ENCODE measurements around the gene CCDC201. TPM values are rescaled to one million over a fixed set of nuclear protein-coding genes. Genes with fewer than 3 reads are reported as not detected.
A peak's percentile ranks its signal among the peaks of the same experiment; 100 is the strongest.

CCDC201 gene, protein sequence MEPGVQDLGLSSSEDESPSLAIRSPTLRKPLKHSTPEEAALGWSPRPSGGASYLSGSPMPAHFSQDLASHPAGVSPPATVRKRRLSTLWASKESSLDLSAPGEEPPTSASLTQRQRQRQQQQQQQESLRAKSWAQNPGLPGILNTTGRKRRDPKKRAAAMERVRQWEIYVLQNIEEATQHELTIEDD
- polyA plus RNA-seq = not detected

DNA sequence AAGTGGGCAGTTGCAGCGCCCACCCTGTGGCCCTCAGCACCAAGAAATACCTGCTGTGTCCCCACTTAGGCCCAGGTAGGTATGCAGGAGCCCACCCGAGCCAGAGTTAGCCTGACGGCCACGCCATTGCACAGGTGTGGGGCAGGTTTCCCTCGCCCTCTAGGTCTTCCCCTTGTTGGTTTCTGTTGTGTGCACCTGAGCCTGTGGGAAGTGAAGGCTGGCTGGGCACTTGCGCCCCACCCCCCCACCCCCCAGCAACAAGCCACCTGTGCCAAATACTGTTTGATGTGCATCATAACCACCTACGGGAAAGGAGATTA lies at the start of gene CCDC201:
CCDC201 (minus strand) TSS at position 48 of the 320 bp plus-strand sequence. CDS start 75 bp downstream, outside the sequence.
- no peak within 1 kb of the TSS for H3K4me3 Mint-ChIP-seq
- peaks cover 0 to 12% (median 2%) of the 10 kb centered on the region in 3 donors for H3K9me3 Mint-ChIP-seq
- no peaks in the 10 kb centered on the region for H3K4me1 Mint-ChIP-seq
- H3K27me3 Mint-ChIP-seq = peaks cover 9% of the 10 kb centered on the region
- H3K36me3 Mint-ChIP-seq = no peaks in the 10 kb centered on the region
- H3K27ac Mint-ChIP-seq = no peak within 1 kb of the TSS

DNA sequence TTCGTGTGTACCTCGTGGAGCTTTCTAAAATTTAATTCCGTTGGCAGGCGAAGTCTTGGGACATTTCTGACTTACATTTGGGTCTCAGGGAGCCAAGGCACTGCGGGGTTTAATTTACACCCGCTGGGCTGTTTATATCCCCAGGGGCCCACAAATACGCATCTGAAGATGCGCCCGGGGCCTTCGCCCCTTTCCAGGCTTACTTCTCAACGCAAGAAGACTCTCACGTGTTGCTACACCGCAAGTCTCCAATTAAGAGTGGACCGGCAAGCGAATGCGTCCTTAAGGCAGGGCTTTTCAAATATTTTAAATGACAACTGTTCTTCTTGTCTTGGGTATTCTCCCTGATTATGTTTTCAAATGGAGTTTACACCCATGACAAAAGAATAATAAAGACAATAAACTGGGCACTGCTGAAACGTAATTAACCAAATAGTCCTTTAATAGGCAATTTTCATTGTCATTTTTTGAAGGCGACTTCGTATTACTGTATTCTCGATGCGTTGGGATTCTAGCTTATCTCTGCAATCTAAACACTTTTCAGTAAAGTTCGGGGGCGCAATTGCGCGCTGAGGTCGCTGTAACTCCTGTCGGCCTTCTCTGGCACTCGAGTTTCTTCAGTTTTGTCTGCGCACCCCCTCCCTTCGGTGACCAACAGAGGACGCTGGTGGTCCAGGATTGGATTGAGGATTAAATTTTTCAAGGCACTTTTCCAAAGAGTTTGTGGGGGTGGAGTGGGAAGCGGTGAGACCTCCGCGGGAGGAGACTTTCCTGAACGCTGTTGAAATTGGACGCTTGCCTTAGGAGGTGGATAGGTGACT lies 49.0 kb upstream of the CCDC201 start:
- H3K36me3 Mint-ChIP-seq = no peaks in the 10 kb centered on the region
- no peak overlapping the region for H3K27ac Mint-ChIP-seq
- H3K9me3 Mint-ChIP-seq = no peaks in the 10 kb centered on the region
- peaks cover 55% of the 10 kb centered on the region for H3K27me3 Mint-ChIP-seq
- peaks cover 3 to 10% (median 7%) of the 10 kb centered on the region in 3 donors for H3K4me1 Mint-ChIP-seq
- peak overlapping the region in 2 of 4 donors; percentile 44 to 58 for H3K4me3 Mint-ChIP-seq

DNA sequence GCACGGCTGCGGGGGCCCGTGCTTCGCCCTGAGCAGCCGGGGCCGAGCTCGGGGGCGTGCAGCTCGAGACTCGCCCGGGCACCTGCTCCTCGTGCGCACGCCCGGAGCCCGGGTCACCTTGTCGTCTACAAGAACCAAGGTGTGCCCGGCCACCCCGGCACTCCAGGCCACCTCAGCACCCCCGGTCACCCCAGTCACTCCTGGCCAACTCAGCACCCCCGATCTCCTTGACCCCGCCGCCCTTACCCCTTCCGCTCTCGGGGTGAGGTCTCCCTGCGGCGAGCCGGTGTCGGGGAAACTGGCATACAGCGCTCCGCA lies 48.5 kb upstream of the CCDC201 start:
- no peak overlapping the region for H3K27ac Mint-ChIP-seq
- H3K4me1 Mint-ChIP-seq = peaks cover 3 to 10% (median 7%) of the 10 kb centered on the region in 3 donors
- no peaks in the 10 kb centered on the region for H3K36me3 Mint-ChIP-seq
- peaks cover 55% of the 10 kb centered on the region for H3K27me3 Mint-ChIP-seq
- peak overlapping the region in 2 of 4 donors; percentile 44 to 58 for H3K4me3 Mint-ChIP-seq
- H3K9me3 Mint-ChIP-seq = no peaks in the 10 kb centered on the region

DNA sequence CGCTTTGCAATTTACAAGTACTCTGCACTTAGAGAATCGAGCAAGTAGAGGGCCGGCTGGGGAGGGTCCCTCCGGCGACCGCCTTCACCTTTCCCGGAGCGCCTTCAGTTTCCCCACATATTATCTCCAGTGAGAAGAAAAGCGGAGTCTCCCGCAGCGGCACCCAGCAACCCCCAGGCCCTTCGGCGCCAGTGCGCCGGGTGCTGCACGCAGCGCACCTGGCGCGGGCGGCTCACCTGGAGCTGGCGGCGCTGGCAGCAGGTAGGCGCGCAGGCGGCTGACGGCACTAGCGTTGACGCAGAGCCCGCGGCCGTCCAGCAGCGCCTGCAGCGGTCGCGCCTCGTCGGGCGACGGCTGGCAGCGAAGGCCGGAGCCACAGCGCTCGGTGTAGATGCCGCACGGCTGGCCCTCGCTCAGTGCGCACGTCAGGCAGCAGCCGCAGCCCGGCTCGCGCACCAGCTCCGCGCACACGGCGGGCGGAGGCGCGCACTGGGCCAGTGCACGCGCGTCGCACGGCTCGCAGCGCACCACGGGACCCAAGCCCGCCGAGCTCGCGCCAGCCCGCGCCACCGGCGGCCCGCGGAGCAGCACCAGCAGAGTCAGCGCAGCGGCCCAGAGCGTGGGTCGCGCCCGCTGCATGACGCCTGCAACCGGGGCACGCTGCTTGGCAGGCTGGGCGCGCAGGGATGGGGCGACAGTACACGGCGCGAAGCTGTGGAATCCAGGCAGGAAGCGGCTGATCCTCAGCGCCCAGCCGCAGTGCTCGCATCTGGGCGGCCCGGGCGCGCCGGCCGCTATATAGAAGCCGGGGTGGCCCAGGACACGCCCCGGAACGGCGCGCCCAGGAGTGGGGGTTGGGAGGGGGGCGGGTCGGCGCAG lies 47.9 kb upstream of the CCDC201 start, which contains the start of gene IGFBP3:
IGFBP3 (minus strand) TSS at position 771 of the 879 bp plus-strand sequence; CDS start at position 639, 132 bp downstream.
- Mint-ChIP-seq H3K4me3 (peak within 1 kb of the TSS in 3 of 4 donors; percentile 63 to 80 (median 69)), H3K4me1 (peaks cover 3 to 10% (median 7%) of the 10 kb centered on the region in 3 donors), H3K36me3 (no peaks in the 10 kb centered on the region), H3K9me3 (no peaks in the 10 kb centered on the region), H3K27ac (no peak within 1 kb of the TSS), H3K27me3 (peaks cover 60% of the 10 kb centered on the region)

DNA sequence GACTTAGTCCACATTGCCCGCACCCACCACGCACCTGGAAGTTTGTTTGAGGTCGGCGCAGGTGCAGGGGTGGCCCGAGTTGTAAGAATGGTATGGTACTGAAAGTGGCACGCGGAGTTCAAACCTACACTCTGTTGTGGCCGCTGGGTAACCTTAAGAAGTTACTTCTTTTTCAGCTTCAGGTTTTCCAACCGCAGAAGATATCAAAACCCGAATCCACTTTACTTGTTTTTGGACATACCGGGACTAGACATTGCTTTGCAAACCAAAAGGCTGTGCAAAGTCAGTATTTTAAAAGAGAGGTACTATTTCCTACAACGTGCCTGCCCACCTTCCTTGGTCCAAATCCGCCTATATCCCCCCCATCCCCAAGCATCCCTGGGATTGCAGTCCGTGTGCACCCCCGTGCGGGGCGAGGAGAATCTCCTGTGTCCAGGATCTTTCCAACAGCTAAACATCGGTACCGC lies 47.1 kb upstream of the CCDC201 start:
- Mint-ChIP-seq H3K27me3 (peaks cover 60% of the 10 kb centered on the region), H3K36me3 (no peaks in the 10 kb centered on the region), H3K4me3 (peak overlapping the region in 2 of 4 donors; percentile 63 to 80), H3K9me3 (no peaks in the 10 kb centered on the region), H3K4me1 (peaks cover 3 to 10% (median 7%) of the 10 kb centered on the region in 3 donors), H3K27ac (no peak overlapping the region)

DNA sequence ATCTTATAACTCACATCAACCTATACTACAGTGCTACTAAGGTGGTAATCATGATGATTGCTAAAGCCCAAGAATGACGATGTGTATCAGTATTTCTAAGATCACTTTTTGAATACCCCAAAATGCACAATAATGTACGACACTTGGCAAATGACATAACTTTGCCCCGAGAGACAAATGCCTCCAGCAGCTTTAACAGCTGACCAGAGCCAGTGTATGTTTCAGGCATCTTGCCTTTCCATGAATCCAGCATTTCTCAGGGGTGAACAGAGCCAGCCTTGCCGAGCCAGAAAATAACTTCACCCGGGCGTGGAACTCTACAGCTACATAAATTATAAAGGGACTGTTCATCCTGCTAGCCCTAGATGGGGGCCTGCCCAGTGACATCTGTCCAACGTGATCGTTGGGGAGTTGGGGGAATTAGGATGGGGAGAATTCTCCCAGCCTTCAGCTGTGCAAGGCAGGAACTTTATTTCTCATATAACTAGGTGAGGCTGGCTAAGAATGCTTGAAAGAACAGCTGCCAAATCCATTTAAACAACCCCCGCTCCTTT lies 46.4 kb upstream of the CCDC201 start:
- Mint-ChIP-seq H3K27ac (no peak overlapping the region), H3K36me3 (no peaks in the 10 kb centered on the region), H3K4me3 (peak overlapping the region in 1 of 4 donors; percentile 32), H3K9me3 (no peaks in the 10 kb centered on the region), H3K4me1 (peaks cover 3 to 10% (median 7%) of the 10 kb centered on the region in 3 donors), H3K27me3 (peaks cover 56% of the 10 kb centered on the region)

DNA sequence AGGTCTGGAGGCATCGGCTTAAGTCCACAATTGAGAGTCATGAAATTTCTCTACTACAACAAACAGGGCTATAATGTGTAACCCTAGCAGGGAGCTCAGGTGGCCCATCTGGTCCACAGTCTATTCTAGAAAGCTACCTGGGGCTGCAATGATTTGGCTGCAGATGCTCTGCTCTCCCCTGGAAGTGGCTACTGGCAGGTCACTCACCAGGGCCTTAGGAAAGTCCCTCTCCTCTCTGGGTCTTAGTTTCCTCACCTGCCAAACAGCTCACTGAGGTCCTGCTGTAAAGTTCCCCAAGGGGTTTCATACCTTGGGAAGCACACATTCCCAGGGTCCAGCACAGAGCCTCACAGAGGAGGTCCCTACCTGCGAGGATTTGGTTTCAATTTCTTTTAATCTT lies 45.7 kb upstream of the CCDC201 start:
- H3K36me3 Mint-ChIP-seq = no peaks in the 10 kb centered on the region
- no peak overlapping the region for H3K4me3 Mint-ChIP-seq
- H3K27me3 Mint-ChIP-seq = peaks cover 52% of the 10 kb centered on the region
- no peaks in the 10 kb centered on the region for H3K9me3 Mint-ChIP-seq
- H3K4me1 Mint-ChIP-seq = peaks cover 3 to 10% (median 7%) of the 10 kb centered on the region in 3 donors
- H3K27ac Mint-ChIP-seq = no peak overlapping the region

DNA sequence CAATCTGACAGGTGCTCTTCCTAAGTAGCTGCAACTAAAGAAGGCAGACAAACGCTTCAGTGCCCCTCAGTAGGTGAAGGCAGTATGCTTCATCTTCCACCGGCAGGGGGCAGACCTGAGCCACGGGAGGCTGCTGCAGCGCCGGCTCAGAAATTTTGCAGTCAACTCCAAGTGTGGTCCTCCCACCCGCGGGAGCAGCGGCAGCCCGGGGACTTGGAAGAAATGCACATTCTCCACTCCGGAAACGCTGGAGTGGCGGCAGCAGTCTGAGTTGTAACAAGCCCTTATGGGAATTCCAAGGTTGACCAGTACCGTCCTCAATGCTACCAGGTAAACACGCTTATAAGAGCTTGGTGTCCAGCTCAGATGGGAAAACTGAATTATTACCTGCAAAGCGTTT lies 44.8 kb upstream of the CCDC201 start:
- Mint-ChIP-seq H3K4me1 (peaks cover 3 to 5% (median 5%) of the 10 kb centered on the region in 3 donors), H3K27me3 (peaks cover 43% of the 10 kb centered on the region), H3K27ac (no peak overlapping the region), H3K4me3 (no peak overlapping the region), H3K36me3 (no peaks in the 10 kb centered on the region), H3K9me3 (no peaks in the 10 kb centered on the region)

DNA sequence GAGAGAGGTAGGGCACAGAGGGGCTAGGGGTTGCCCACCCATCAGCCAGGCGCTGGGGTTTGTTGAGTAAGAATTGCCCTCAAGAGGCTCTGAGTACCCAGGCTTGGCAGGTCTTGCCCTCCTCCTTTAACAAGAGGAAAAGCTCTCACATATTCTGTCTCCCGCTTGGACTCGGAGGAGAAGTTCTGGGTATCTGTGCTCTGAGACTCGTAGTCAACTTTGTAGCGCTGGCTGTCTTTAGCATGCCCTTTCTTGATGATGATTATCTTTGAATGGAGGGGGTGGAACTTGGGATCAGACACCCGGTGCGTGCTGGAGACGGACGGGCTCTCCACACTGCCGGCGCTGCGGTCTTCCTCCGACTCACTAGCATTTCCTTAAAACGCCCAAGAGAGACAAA lies 44.2 kb upstream of the CCDC201 start:
- no peak overlapping the region for H3K4me3 Mint-ChIP-seq
- peaks cover 0 to 2% (median 0%) of the 10 kb centered on the region in 3 donors for H3K9me3 Mint-ChIP-seq
- H3K4me1 Mint-ChIP-seq = peaks cover 3 to 5% (median 3%) of the 10 kb centered on the region in 3 donors
- H3K27me3 Mint-ChIP-seq = peaks cover 37% of the 10 kb centered on the region
- H3K27ac Mint-ChIP-seq = no peak overlapping the region
- no peaks in the 10 kb centered on the region for H3K36me3 Mint-ChIP-seq

DNA sequence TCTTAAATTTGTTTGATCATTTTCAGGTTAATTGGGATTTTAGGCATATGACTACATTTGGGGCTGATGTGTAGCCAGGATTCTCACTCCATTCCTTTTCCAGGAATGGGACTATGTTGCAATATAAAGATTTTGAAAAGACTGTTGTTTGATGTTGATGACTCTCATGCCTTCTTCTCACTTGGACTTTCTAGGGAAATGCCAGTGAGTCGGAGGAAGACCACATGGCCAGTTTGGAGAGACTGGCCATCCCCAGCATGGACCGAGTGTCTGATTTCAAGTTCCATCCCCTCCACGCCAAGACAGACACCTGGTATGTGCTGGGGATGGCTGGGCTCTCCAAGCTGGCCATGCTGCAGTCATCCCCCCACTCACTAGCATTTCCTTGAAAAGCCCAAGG lies 42.7 kb upstream of the CCDC201 start:
- Mint-ChIP-seq H3K9me3 (peaks cover 0 to 2% (median 0%) of the 10 kb centered on the region in 3 donors), H3K36me3 (no peaks in the 10 kb centered on the region), H3K27me3 (peaks cover 30% of the 10 kb centered on the region), H3K4me1 (peaks cover 0 to 3% (median 3%) of the 10 kb centered on the region in 3 donors), H3K27ac (no peak overlapping the region), H3K4me3 (no peak overlapping the region)

DNA sequence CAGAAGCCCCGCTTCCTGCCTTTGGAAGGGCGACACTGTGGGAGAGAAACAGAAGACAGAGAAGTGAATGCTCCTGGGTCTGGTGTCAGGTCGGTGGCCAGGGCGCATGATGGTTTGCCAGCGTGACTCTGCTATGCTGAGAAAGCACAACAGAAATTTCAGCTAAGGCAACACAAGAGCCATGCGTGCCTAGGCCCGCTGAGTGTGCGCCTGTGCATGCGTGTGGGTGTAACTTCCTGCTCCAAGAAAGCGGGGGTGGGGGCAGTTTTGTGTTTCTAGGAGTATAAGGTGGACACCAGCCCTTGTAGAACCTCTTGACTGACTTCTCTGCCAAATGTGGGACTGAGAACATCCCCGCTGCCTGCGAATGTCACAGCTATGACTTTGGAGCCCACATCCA lies 42.0 kb upstream of the CCDC201 start:
- H3K4me3 Mint-ChIP-seq = no peak overlapping the region
- no peak overlapping the region for H3K27ac Mint-ChIP-seq
- no peaks in the 10 kb centered on the region for H3K36me3 Mint-ChIP-seq
- peaks cover 24% of the 10 kb centered on the region for H3K27me3 Mint-ChIP-seq
- H3K9me3 Mint-ChIP-seq = peaks cover 0 to 2% (median 0%) of the 10 kb centered on the region in 3 donors
- H3K4me1 Mint-ChIP-seq = peaks cover 0 to 3% (median 0%) of the 10 kb centered on the region in 3 donors

DNA sequence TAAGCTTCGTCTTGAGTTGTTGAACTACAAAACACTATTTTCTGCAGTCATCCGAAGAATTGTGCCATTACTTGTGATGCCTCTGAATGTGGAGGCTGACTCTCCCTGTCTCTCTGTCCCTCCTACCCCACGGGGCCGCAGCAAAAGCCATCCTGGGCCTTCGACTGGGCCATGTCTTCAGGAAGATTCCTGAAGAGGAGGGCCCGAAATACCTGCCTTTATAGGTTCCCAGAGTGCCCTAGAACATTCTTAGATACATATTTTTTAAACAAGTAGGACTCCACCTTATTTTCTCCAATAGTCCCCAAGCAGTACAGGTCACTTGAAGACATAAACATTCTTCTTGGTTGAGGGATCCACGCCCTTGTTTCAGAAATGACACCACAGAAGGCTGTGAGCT lies 40.1 kb upstream of the CCDC201 start:
- peaks cover 12% of the 10 kb centered on the region for H3K27me3 Mint-ChIP-seq
- no peaks in the 10 kb centered on the region for H3K4me1 Mint-ChIP-seq
- H3K4me3 Mint-ChIP-seq = no peak overlapping the region
- H3K9me3 Mint-ChIP-seq = peaks cover 0 to 3% (median 2%) of the 10 kb centered on the region in 3 donors
- no peak overlapping the region for H3K27ac Mint-ChIP-seq
- H3K36me3 Mint-ChIP-seq = no peaks in the 10 kb centered on the region

DNA sequence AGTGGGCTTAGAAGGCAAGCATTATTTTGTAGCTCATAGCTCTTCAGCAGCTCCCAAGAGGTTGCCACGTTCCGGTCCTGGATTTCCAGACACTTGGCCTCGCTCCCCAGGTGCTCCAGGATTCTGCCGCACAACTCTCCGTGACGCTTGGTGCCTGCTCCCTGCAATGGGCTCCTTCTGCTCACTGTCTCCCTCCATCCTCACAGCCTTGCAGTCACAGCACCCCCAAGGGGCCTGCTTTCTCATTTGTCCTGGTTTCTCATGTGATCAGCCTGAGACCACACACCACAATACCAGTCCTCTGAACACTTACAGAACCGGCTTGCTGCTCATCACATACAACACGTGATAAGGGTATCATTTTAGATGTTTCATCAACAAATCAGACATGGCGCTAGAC lies 38.4 kb upstream of the CCDC201 start:
- Mint-ChIP-seq H3K27ac (no peak overlapping the region), H3K4me3 (no peak overlapping the region), H3K27me3 (peaks cover 5% of the 10 kb centered on the region), H3K4me1 (no peaks in the 10 kb centered on the region), H3K9me3 (peaks cover 0 to 6% (median 3%) of the 10 kb centered on the region in 3 donors), H3K36me3 (no peaks in the 10 kb centered on the region)

DNA sequence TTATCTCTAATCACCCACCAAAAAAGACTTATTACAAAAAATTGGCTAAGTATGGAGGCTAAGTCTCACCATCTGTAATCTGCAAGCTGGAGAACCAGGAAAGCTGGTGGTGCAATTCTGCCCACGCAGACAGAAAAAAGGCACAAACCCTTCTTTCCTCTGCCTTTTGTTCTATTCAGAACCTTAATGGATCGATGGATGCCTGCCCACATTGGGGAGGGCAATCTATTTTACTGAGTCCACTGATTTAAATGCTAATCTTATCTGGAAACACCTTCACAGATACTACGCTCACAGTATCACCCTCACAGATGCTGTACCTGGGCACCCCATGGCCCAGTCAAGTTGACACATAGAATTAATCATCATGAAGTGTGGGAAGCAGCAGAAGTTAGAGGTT lies 38.0 kb upstream of the CCDC201 start:
- Mint-ChIP-seq H3K27me3 (peaks cover 1% of the 10 kb centered on the region), H3K36me3 (no peaks in the 10 kb centered on the region), H3K4me3 (no peak overlapping the region), H3K27ac (no peak overlapping the region), H3K4me1 (no peaks in the 10 kb centered on the region), H3K9me3 (peaks cover 0 to 6% (median 3%) of the 10 kb centered on the region in 3 donors)
